ENCODE measurements around the gene LTK.

The LTK gene

GRCh38 chr15:41523097-41523496, 9.5 kb upstream of the LTK start:
- DNase-seq: no peak

- no peak for DNase-seq
Observed at GRCh38 chr15:41521614-41522013, 8.0 kb upstream of the LTK start.

GRCh38 chr15:41520636-41521035, 7.0 kb upstream of the LTK start:
- no peak for DNase-seq

GRCh38 chr15:41517895-41518449, 4.3 kb upstream of the LTK start:
- no peak for DNase-seq

GRCh38 chr15:41512940-41513505, 604 bp downstream of the LTK start:
- DNase-seq: no peak

GRCh38 chr15:41512512-41512939, 1.1 kb downstream of the LTK start:
- DNase-seq: no peak

GRCh38 chr15:41511899-41512369, 1.7 kb downstream of the LTK start:
- DNase-seq: no peak

- DNase-seq: no peak
Observed at GRCh38 chr15:41511331-41511898, 2.2 kb downstream of the LTK start.

- no peak for DNase-seq
Observed at GRCh38 chr15:41510728-41511127, 2.9 kb downstream of the LTK start.

- DNase-seq: no peak
Observed at GRCh38 chr15:41507820-41508290, 5.8 kb downstream of the LTK start.

- DNase-seq: no peak
Observed at GRCh38 chr15:41506796-41507341, 6.8 kb downstream of the LTK start.

GRCh38 chr15:41505776-41506175, 7.9 kb downstream of the LTK start:
- no peak for DNase-seq

GRCh38 chr15:41504751-41505492, 8.7 kb downstream of the LTK start:
- no peak for DNase-seq

GRCh38 chr15:41503669-41504010, 10.0 kb downstream of the LTK start:
- DNase-seq: no peak

GRCh38 chr15:41502795-41503668, 10.6 kb downstream of the LTK start:
- no peak for DNase-seq

GRCh38 chr15:41501931-41502794, 11.5 kb downstream of the LTK start:
- DNase-seq: no peak

GRCh38 chr15:41501191-41501917, 12.3 kb downstream of the LTK start:
- DNase-seq: no peak

GRCh38 chr15:41499109-41499851, 14.3 kb downstream of the LTK start:
- DNase-seq: no peak

GRCh38 chr15:41498657-41499056, 15.0 kb downstream of the LTK start:
- no peak for DNase-seq
